ENCODE measurements around the gene TM4SF4. TPM values are rescaled to one million over a fixed set of nuclear protein-coding genes. Genes with fewer than 3 reads are reported as not detected.

The TM4SF4 gene
- total RNA-seq (0.09 TPM), polyA plus RNA-seq (ENCODE audit: insufficient read depth in 1 of 8, insufficient read length in 8 of 8, low replicate concordance in 1 of 8) (1 to 10 TPM in 2 of 8 donors, under 1 TPM in 2, not detected in 4; 0.25 to 1.7 (median 1.3) TPM)
- long read RNA-seq, donor 1: 0 reads
- long read RNA-seq, donor 2: 0 reads
- long read RNA-seq, donor 3: 0 reads
- long read RNA-seq, donor 4: 0 reads
- long read RNA-seq, donor 5: 0 reads
- long read RNA-seq, donor 6: 0 reads
- long read RNA-seq, donor 7: 0 reads
- long read RNA-seq, donor 8: 0 reads
- long read RNA-seq, donor 9: 0 reads
- long read RNA-seq, donor 10: 0 reads
- long read RNA-seq, donor 11, partial matches to known transcripts: 215 of 215 reads
- long read RNA-seq, donor 11, other reads (novel, unspliced or antisense): 0 of 215 reads

GRCh38 chr3:149474250-149474817 is at the start of gene TM4SF4:
TM4SF4 (plus strand) TSS chr3:149474697; CDS start chr3:149474878, 181 bp downstream.
- DNase-seq: no peak
- H3K27me3 ChIP-seq (ENCODE audit: control insufficient read depth, insufficient read depth, low read length): no peaks in the 10 kb centered on the region
- WGBS (ENCODE audit: insufficient coverage): 33% methylated on average over 1 of the region's 5 CpGs
- peaks cover 41% of the 10 kb centered on the region for H3K4me1 ChIP-seq (ENCODE audit: control insufficient read depth, insufficient read depth, low read length)
- H3K4me3 ChIP-seq (ENCODE audit: low read length): no peak within 1 kb of the TSS
- peak within 1 kb of the TSS; percentile 83 for H3K27ac ChIP-seq (ENCODE audit: low read length)
- no peaks in the 10 kb centered on the region for H3K36me3 ChIP-seq (ENCODE audit: control insufficient read depth, insufficient read depth, low read length)
- no peaks in the 10 kb centered on the region for H3K9me3 ChIP-seq (replicated peaks; ENCODE audit: control insufficient read depth, low read depth, low read length)

GRCh38 chr3:149424918-149425317 is 49.6 kb upstream of the TM4SF4 start:
- peak overlapping the region; percentile 26 for H3K27ac ChIP-seq (ENCODE audit: low read length)
- WGBS (ENCODE audit: insufficient coverage): no CpG with 5 or more reads among the region's 2 CpGs
- no peak overlapping the region for H3K4me3 ChIP-seq (ENCODE audit: low read length)
- no peaks in the 10 kb centered on the region for H3K36me3 ChIP-seq (ENCODE audit: control insufficient read depth, insufficient read depth, low read length)
- H3K4me1 ChIP-seq (ENCODE audit: control insufficient read depth, insufficient read depth, low read length): no peaks in the 10 kb centered on the region
- DNase-seq: peak; percentile 60
- no peaks in the 10 kb centered on the region for H3K9me3 ChIP-seq (replicated peaks; ENCODE audit: control insufficient read depth, low read depth, low read length)
- no peaks in the 10 kb centered on the region for H3K27me3 ChIP-seq (ENCODE audit: control insufficient read depth, insufficient read depth, low read length)

- DNase-seq: no peak
- no peak overlapping the region for H3K27ac ChIP-seq (ENCODE audit: low read length)
These were observed 48.2 kb upstream of the TM4SF4 start for GRCh38 chr3:149426325-149426724.

GRCh38 chr3:149428087-149428486 is 46.4 kb upstream of the TM4SF4 start:
- H3K9me3 ChIP-seq (replicated peaks; ENCODE audit: control insufficient read depth, low read depth, low read length): no peaks in the 10 kb centered on the region
- no peak overlapping the region for H3K4me3 ChIP-seq (ENCODE audit: low read length)
- H3K27ac ChIP-seq (ENCODE audit: low read length): no peak overlapping the region
- H3K4me1 ChIP-seq (ENCODE audit: control insufficient read depth, insufficient read depth, low read length): no peaks in the 10 kb centered on the region
- DNase-seq: peak; percentile 23
- WGBS (ENCODE audit: insufficient coverage): no CpG with 5 or more reads among the region's 2 CpGs
- H3K27me3 ChIP-seq (ENCODE audit: control insufficient read depth, insufficient read depth, low read length): no peaks in the 10 kb centered on the region
- no peaks in the 10 kb centered on the region for H3K36me3 ChIP-seq (ENCODE audit: control insufficient read depth, insufficient read depth, low read length)

More at GRCh38 chr3:149426325-149426724, 48.2 kb upstream of the TM4SF4 start:
- Histone ChIP-seq H3K27me3 (ENCODE audit: control insufficient read depth, insufficient read depth, low read length) (no peaks in the 10 kb centered on the region), H3K4me3 (ENCODE audit: low read length) (no peak overlapping the region), H3K9me3 (replicated peaks; ENCODE audit: control insufficient read depth, low read depth, low read length) (no peaks in the 10 kb centered on the region), H3K36me3 (ENCODE audit: control insufficient read depth, insufficient read depth, low read length) (no peaks in the 10 kb centered on the region), H3K4me1 (ENCODE audit: control insufficient read depth, insufficient read depth, low read length) (no peaks in the 10 kb centered on the region)
- no CpG with 5 or more reads among the region's 2 CpGs for WGBS (ENCODE audit: insufficient coverage)

- DNase-seq: no peak
- no CpG with 5 or more reads among the region's 1 CpG for WGBS (ENCODE audit: insufficient coverage)
- Histone ChIP-seq H3K4me1 (ENCODE audit: control insufficient read depth, insufficient read depth, low read length) (no peaks in the 10 kb centered on the region), H3K27me3 (ENCODE audit: control insufficient read depth, insufficient read depth, low read length) (no peaks in the 10 kb centered on the region), H3K27ac (ENCODE audit: low read length) (no peak overlapping the region), H3K9me3 (replicated peaks; ENCODE audit: control insufficient read depth, low read depth, low read length) (no peaks in the 10 kb centered on the region), H3K4me3 (ENCODE audit: low read length) (no peak overlapping the region), H3K36me3 (ENCODE audit: control insufficient read depth, insufficient read depth, low read length) (no peaks in the 10 kb centered on the region)
These were observed 44.3 kb upstream of the TM4SF4 start for GRCh38 chr3:149430216-149430615.

- no peaks in the 10 kb centered on the region for H3K9me3 ChIP-seq (replicated peaks; ENCODE audit: control insufficient read depth, low read depth, low read length)
- H3K36me3 ChIP-seq (ENCODE audit: control insufficient read depth, insufficient read depth, low read length): no peaks in the 10 kb centered on the region
- WGBS (ENCODE audit: insufficient coverage): no CpG with 5 or more reads among the region's 2 CpGs
- no peaks in the 10 kb centered on the region for H3K4me1 ChIP-seq (ENCODE audit: control insufficient read depth, insufficient read depth, low read length)
- H3K4me3 ChIP-seq (ENCODE audit: low read length): no peak overlapping the region
- DNase-seq: no peak
- no peaks in the 10 kb centered on the region for H3K27me3 ChIP-seq (ENCODE audit: control insufficient read depth, insufficient read depth, low read length)
- H3K27ac ChIP-seq (ENCODE audit: low read length): no peak overlapping the region
These were observed 42.3 kb upstream of the TM4SF4 start for GRCh38 chr3:149432149-149432548.

DNA sequence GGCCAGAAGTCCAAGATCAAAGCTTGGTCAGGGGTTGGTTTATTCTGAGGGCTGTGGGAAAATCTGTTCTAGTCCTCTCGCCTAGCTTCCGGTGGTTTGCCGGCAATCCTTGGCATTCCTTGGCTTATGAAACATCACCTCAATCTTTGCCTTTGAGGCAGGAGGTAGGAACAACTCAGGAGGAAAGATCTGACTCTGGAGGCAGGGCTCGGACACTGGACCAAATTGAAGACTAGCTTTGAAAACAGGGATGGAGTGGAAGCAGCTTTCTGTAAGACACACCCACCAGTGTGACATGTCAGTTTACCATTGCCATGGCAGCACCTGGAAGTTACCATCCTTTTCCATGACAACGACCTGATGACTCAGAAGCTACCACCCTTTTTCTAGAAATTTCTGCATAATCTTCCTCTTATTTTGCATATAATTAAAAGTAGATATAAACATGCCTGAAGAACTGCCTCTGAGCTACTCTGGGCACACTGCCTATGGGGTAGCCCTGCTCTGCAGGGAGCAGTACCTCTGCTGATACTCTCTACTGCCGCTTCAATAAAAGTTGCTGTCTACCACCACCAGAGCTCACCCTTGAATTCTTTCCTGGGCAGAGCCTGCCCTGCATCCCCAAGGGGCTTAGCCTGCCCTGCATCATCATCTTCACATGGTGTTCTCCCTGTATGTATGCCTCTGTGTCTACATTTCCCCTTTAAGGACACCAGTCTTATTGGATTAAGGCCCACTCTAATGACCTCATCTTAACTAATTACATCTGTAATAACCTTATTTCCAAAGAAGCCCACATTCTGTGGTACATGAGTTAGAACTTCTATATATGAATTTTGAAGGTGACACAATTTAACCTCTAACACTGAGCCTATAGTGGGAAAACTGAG is 38.3 kb upstream of the TM4SF4 start:
- no peak overlapping the region for H3K27ac ChIP-seq (ENCODE audit: low read length)
- no peaks in the 10 kb centered on the region for H3K4me1 ChIP-seq (ENCODE audit: control insufficient read depth, insufficient read depth, low read length)
- no peak for DNase-seq
- no peaks in the 10 kb centered on the region for H3K9me3 ChIP-seq (replicated peaks; ENCODE audit: control insufficient read depth, low read depth, low read length)
- no peaks in the 10 kb centered on the region for H3K27me3 ChIP-seq (ENCODE audit: control insufficient read depth, insufficient read depth, low read length)
- WGBS (ENCODE audit: insufficient coverage): 73% methylated on average over 1 of the region's 6 CpGs
- H3K4me3 ChIP-seq (ENCODE audit: low read length): no peak overlapping the region
- no peaks in the 10 kb centered on the region for H3K36me3 ChIP-seq (ENCODE audit: control insufficient read depth, insufficient read depth, low read length)

DNA sequence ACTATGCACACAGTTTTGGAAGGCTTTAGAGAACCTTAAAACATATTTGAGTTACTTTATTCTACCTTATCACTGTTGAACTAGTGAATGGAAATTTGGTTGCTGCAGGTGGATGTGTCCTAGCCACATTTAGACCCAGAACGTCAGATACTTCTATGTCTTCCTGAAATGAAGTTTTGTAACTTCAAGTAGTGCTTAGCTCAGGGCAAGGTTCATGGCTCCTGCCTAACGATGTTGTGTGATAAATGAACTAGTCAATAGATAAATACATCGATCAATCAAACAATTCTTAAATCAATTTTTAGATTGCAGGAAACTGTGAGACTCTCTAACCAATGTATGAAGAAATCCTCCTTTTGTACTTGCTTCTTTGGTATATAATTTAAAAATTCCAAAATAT is 37.2 kb upstream of the TM4SF4 start:
- no peaks in the 10 kb centered on the region for H3K9me3 ChIP-seq (replicated peaks; ENCODE audit: control insufficient read depth, low read depth, low read length)
- H3K27me3 ChIP-seq (ENCODE audit: control insufficient read depth, insufficient read depth, low read length): no peaks in the 10 kb centered on the region
- no peak overlapping the region for H3K4me3 ChIP-seq (ENCODE audit: low read length)
- H3K36me3 ChIP-seq (ENCODE audit: control insufficient read depth, insufficient read depth, low read length): no peaks in the 10 kb centered on the region
- WGBS (ENCODE audit: insufficient coverage): no CpG with 5 or more reads among the region's 3 CpGs
- H3K27ac ChIP-seq (ENCODE audit: low read length): no peak overlapping the region
- no peak for DNase-seq
- H3K4me1 ChIP-seq (ENCODE audit: control insufficient read depth, insufficient read depth, low read length): no peaks in the 10 kb centered on the region

DNA sequence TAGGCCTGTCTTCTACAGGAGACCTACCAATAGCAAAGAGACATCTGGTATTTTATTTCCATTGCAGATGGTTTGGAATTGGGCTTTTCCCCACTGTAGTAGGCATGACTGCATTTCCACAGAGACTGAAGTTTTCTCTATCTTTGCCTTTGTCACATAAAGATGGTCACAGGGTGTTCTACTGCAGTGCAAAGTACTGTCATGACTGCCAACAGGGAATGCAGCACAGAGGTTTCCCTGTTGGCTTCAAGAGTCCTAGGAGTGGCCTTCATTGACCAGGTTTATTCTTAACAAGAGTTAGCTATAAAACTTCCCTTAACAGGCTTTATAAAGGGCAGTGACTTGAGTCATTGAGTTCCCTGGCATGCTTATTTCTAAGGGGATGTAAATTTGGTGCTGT is 36.8 kb upstream of the TM4SF4 start:
- H3K4me3 ChIP-seq (ENCODE audit: low read length): no peak overlapping the region

GRCh38 chr3:149438981-149439380 is 35.5 kb upstream of the TM4SF4 start:
- Histone ChIP-seq H3K27ac (ENCODE audit: low read length) (no peak overlapping the region), H3K36me3 (ENCODE audit: control insufficient read depth, insufficient read depth, low read length) (no peaks in the 10 kb centered on the region), H3K9me3 (replicated peaks; ENCODE audit: control insufficient read depth, low read depth, low read length) (no peaks in the 10 kb centered on the region), H3K4me3 (ENCODE audit: low read length) (no peak overlapping the region), H3K4me1 (ENCODE audit: control insufficient read depth, insufficient read depth, low read length) (peaks cover 2% of the 10 kb centered on the region), H3K27me3 (ENCODE audit: control insufficient read depth, insufficient read depth, low read length) (no peaks in the 10 kb centered on the region)
- no peak for DNase-seq

More for the DNA sequence above, 36.8 kb upstream of the TM4SF4 start:
- no peaks in the 10 kb centered on the region for H3K9me3 ChIP-seq (replicated peaks; ENCODE audit: control insufficient read depth, low read depth, low read length)
- no peak for DNase-seq
- H3K27me3 ChIP-seq (ENCODE audit: control insufficient read depth, insufficient read depth, low read length): no peaks in the 10 kb centered on the region
- no peaks in the 10 kb centered on the region for H3K36me3 ChIP-seq (ENCODE audit: control insufficient read depth, insufficient read depth, low read length)
- H3K4me1 ChIP-seq (ENCODE audit: control insufficient read depth, insufficient read depth, low read length): no peaks in the 10 kb centered on the region
- H3K27ac ChIP-seq (ENCODE audit: low read length): no peak overlapping the region
